A549 (cell line): Measurements from ENCODE around the gene LRRC36.

Experiments
- FOSL2 ChIP-seq, 2 experiments: fragments of 450-650 bp in 1 of 2; fragments of >200 bp in 1 of 2; sonication (Bioruptor Twin) in 1 of 2; formaldehyde crosslinking; IDR thresholded peaks; 2 replicates each; pipeline versions ENCODE4 v1.5.0 to v1.6.1; 2016 to 2020; ENCODE audit warnings: mild to moderate bottlenecking in 1 of 2, moderate library complexity in 1 of 2
- POLR2A ChIP-seq: IDR thresholded peaks from 2 replicates; pipeline ENCODE4 v1.6.1; 2012; ENCODE audit warnings: mild to moderate bottlenecking, low read length
- REST ChIP-seq: fragments of 200-600 bp; sonication (generic); IDR thresholded peaks from 2 replicates; pipeline ENCODE4 v1.6.1; 2016; ENCODE audit warnings: antibody characterized with exemption, mild to moderate bottlenecking, moderate library complexity
- USF2 ChIP-seq: fragments of 450-650 bp; IDR thresholded peaks from 2 replicates; pipeline ENCODE4 v1.6.1; 2014; ENCODE audit warnings: antibody characterized with exemption

GRCh38 chr16:67407788-67408452 is 81.3 kb downstream of the LRRC36 start:
- no peak for TF ChIP-seq POLR2A
- TF ChIP-seq REST = no peak
- TF ChIP-seq USF2 = no peak
- TF ChIP-seq FOSL2 (IDR thresholded peaks at IDR 0.05) = no peak
- TF ChIP-seq FOSL2 (CRISPR knock-in tag; IDR thresholded peaks at IDR 0.05) = no peak
